GM21737 (cell line): ENCODE measurements around the gene NUDC.
"Not testable (repeated sequence)": the region's sequence is repeated elsewhere in the genome, so short reads cannot be mapped to it uniquely, and the experiment has no call there.

Experiments
- ATAC-seq: cut with Tn5 transposase; IDR thresholded peaks from one replicate; pipeline ENCODE4 v1.9.1; 2021; ENCODE audit warnings: mild to moderate bottlenecking, moderate library complexity; ENCODE audit not compliant: unreplicated experiment

Gene NUDC

DNA sequence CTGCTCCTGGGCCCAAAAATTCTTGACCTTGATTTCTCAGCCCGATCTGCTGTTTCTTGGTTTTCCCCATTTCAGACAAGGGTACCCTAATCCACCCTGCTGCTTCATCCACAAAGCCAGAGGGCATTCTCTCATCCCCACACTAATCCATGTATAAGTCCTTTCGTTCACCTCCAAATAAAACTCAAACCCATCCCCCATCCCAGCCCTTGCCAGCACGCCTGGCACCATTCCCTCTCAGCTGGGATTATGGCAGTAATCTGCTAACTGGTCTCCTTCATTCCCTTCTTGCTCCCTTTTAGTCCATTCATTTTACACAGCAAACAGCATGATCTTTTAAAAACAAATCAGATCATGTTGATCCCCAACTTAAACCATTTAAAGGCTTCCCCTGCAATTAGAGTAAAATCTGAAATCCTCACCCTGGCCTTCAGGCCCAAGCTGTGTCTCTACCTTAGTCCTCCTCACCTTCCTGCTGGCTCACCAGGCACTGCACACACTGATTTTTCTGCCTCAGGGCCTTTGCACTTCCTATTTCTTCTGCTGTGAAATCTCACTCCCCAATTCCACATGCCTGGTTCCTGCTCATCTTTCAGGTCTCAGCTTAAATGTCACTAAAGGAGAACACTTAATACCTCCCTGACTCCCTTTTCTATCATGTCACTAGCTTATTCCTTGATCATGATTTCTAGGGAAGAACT is 59.8 kb downstream of the NUDC start:
- no peak for ATAC-seq

DNA sequence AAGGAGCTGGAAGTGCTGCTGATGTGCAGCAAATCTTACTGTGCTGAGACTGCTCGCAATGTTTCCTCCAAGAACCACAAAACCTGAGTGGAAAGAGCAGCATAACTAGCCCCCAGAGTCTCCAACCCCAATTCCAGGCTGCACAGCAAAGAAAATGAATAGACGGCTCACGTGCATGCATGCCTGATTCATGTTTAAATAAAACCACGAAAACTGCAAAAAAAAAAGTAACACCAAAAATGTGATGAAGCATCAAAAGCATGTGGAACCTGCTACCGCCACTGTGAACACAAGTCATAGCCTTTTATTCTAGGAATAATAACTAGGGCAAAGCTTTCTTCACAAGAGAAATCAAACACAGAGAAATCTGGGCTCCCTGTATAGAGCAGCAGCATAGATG is 62.3 kb downstream of the NUDC start:
- no peak for ATAC-seq

DNA sequence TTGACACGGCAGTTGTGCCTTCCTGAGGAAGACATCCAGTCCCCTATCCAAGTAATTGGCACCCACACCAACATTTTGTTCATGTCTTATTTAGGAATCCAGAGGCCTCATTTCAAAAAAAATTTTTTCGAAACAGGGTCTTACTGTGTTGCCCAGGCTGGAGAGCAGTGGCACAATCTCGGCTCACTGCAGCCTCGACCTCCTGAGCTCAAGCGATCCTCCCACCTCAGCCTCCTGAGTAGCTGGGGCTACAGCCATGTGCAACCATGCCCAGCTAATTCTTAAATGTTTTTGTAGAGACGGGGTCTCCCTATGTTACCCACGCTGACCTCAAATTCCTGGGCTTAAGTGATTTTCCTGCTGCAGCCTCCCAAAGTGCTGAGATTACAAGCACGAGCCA is 62.7 kb downstream of the NUDC start:
- ATAC-seq = no peak

DNA sequence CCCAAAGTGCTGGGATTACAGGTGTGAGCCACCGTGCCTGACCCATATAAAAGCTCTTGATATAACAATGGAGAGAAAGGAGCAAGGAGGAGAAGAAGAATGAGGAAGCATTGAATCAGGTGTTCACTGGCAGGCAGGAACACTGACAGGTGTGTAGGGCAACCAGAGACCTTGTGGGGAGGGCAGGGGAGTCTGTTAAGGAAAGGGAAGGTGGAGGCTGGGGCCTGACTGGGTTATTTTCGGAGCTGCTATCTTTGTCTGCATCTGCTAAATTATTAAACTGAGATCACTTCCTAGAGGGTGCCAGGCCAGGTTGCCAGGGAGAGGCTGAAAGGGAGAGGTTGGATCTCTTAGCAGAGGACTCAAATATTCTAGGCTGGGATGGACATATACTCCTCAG is 65.1 kb downstream of the NUDC start:
- no peak for ATAC-seq

DNA sequence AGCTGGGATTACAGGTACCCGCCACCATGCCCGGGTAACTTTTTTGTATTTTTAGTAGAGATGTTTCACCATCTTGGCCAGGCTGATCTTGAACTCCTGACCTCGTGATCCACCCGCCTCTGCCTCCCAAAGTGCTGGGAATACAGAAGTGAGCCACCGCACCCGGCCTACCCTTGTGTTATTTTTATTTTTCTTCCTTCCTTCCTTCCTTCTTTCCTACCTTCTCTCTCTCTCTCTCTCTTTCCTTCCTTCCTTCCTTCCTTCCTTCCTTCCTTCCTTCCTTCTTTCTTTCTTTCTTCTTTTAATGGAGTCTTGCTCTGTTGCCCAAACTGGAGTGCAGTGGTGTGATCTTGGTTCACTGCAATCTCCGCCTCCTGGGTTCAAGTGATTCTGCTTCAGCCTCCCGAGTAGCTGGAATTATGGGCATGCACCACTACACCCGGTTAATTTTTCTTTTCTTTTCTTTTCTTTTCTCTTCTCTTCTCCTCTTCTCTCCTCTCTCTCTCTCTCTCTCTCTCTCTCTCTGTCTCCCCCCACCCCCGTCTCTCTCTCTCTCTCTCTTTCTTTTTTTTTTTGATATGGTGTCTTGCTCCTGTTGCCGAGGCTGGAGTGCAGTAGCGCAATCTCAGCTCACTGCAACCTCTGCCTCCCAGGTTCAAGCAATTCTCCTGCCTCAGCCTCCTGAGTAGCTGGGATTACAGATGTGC is 68.0 kb downstream of the NUDC start:
- not testable (repeated sequence) for ATAC-seq

DNA sequence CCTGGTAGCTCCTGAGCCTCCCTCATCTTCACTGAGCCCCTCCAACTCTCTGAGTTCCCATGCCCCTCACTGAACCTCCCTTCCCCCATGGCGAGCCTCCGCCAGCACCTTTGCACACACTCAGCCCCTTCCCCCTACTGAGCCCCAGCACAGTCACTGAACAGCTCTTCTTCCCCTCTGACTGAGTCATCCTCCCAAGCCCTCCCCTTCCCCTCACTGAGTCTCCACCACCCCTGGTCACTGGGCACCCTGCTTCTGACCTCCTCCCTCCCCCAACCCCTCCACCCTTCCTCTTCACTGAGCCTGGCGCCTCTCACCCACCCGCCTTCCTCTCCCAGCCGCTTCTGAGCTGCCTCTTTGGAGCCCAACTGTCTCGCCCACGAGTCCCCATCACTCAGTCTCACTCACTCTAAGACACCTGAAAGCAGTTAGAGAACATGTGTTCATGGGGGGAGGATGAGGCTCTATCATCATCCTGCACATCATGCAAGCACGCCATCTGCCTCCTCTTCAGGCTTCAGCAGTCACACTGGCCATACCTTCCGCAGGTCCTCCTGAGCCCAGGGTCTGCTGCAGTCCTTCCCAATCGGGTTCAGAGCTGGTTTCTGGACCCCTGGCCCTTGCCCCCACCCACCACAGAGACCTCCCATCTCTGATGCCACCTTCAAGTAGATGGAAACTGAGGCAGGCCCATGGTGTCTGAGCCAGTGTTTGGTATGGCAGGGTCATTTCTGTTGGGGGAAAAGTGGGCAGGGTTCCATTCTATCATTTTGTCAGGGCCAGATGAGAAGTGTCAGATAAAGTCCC is 70.0 kb downstream of the NUDC start:
- ATAC-seq = no peak

DNA sequence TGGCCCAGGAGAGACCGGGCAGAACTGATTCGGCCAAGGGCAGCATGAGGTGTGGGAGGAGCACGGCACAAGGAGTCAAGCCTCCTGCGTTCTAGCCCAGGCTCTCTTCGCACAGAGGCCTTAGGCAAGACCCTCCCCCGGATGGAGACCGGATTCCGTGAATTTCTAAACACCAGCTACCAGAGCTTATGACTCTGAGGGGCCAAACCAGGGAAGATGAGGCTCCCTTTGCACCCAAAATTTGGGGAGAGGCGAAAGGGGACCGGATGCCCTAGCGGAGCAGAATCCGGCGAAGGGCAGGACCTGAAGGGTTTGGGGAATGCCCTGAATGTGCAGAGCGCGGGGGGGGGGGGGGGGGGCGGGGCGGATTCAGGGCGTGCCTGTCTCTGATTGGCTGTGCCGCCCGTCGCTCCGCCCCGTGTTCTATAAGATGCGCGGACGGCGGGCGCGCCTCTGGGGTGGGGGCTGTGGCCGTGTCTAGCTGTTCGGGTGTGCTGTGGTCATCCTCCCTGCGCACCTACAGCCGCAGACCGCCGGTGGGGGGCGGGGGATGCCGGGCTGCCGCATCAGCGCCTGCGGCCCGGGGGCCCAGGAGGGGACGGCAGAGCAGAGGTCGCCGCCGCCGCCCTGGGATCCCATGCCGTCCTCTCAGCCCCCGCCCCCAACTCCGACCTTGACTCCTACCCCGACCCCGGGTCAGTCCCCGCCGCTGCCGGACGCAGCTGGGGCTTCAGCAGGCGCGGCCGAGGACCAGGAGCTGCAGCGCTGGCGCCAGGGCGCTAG is 71.9 kb downstream of the NUDC start, which contains the start of gene TRNP1:
TSS of gene TRNP1 (plus strand) at position 456 of the 783 bp plus-strand sequence. CDS start at position 551, 95 bp downstream.
- no peak for ATAC-seq

DNA sequence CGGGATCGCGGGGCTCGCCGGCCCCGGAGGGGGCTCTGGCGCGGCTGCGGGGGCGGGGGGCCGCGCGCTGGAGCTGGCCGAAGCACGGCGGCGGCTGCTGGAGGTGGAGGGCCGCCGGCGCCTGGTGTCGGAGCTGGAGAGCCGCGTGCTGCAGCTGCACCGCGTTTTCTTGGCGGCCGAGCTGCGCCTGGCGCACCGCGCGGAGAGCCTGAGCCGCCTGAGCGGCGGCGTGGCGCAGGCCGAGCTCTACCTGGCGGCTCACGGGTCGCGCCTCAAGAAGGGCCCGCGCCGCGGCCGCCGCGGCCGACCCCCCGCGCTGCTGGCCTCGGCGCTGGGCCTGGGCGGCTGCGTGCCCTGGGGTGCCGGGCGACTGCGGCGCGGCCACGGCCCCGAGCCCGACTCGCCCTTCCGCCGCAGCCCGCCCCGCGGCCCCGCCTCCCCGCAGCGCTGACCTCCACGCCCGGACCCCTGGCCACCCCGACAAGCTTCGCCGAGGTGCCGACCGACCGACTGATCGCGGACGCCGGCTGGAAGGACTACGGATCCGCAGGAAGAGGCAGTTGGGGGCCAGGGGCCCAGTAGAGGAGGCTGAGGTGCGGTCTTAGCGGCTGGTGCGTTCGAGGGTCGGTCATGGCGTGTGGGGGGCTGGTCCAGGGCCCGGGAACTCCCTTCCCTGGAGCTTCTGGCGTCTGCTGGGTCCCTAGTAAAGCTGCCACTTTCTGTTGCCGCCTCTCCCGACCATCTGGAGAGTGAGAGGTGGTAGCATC is 72.7 kb downstream of the NUDC start:
- no peak for ATAC-seq

DNA sequence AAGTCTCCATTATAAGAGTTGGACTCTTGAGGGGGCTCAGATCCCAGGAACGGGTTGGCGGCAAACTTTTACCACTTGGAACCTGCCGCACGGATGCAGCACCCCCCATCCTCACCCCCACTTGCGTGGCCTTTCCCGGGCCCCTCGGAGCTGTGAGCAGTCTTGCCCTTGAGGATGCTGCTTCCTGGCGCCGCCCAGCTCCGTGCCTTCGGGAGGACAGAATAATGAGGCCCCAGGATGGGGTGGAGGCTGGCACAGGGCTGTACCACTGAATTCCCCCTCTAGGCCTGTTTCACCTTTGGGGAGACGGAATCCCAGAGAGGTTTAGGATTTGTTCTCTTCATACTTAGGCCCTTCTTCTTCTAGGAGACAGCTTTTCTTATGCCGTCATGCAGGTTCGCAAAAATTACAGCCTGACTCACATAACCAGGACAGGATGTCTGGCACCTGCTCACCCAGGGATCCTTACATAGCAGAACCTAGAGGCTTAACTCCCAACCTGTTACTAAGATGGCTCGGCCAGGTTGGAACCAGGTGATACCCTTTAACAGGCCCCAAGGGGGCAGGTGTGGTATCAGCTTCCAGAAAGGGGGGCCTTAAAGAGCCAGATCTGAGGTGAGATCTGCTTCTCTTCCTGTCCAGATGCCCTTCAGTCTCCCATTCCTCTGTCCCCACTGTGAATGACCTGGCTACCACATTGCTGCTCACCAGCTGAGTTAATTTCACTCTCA is 73.4 kb downstream of the NUDC start:
- no peak for ATAC-seq

DNA sequence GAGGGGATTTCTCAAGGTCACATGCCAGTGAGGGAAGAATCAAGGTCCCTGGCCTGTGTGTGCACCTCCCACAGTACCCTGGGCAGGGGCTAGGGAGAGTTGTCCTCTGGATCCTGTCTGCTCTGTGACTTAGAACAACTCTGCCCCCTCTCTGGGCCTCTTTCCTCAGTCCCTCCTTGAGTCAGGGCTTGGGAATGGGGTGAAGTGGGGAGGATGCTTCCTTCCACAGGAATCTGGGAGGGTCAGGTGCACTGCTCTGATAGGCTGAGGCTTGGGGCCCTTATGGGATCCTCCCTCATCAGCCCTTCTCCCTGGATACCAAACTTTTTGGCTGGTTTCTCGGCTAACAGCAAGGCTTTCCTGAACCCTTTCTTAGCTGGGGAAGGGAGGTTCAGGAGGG is 74.5 kb downstream of the NUDC start:
- ATAC-seq = no peak
